Mesothelial cell of epicardium (in vitro differentiated cells): Measurements from ENCODE around the gene FAM20C. TPM values are rescaled to one million over a fixed set of nuclear protein-coding genes. Genes with fewer than 3 reads are reported as not detected.

Experiments
- DNase-seq, 2 experiments: peaks; one replicate each; pipeline ENCODE4 v3.0.0; 2021; ENCODE audit warnings: low spot score in 2 of 2; ENCODE audit not compliant: unreplicated experiment in 2 of 2
- H3K27ac Mint-ChIP-seq: 2 replicates; pipeline ENCODE4 v1.8.0; 2021; ENCODE audit warnings: mixed read lengths
- H3K27me3 Mint-ChIP-seq: 2 replicates; pipeline ENCODE4 v1.8.0; 2021; ENCODE audit warnings: low read depth, mixed read lengths
- H3K36me3 Mint-ChIP-seq: 2 replicates; pipeline ENCODE4 v1.8.0; 2021; ENCODE audit warnings: mixed read lengths
- H3K4me1 Mint-ChIP-seq: 2 replicates; pipeline ENCODE4 v1.8.0; 2021; ENCODE audit warnings: mixed read lengths
- H3K4me3 Mint-ChIP-seq: 2 replicates; pipeline ENCODE4 v1.8.0; 2021; ENCODE audit warnings: mild to moderate bottlenecking, moderate library complexity, mixed read lengths
- H3K9me3 Mint-ChIP-seq: 2 replicates; pipeline ENCODE4 v1.8.0; 2021; ENCODE audit warnings: mixed read lengths
- CTCF ChIP-seq: fragments of 200-600 bp; sonication (generic); IDR thresholded peaks from one replicate; pipeline ENCODE4 v1.5.0; 2021; ENCODE audit warnings: antibody characterized with exemption; ENCODE audit not compliant: unreplicated experiment
- total RNA-seq: library from RNA; stranded (reverse); gene quantifications from 3 replicates; pipeline ENCODE4 v1.2.1, GENCODE V29; 2021

The FAM20C gene
- total RNA-seq, 1 donor from 2014 or later: 17.8 TPM

GRCh38 chr7:162632-163297 lies 29.6 kb upstream of the FAM20C start:
- Mint-ChIP-seq H3K4me1 (peaks cover 16% of the 10 kb centered on the region), H3K27me3 (peaks cover 28% of the 10 kb centered on the region), H3K27ac (no peak overlapping the region), H3K36me3 (no peaks in the 10 kb centered on the region), H3K4me3 (no peak overlapping the region), H3K9me3 (no peaks in the 10 kb centered on the region)
- DNase-seq: no peak
- no peak for TF ChIP-seq CTCF

DNA sequence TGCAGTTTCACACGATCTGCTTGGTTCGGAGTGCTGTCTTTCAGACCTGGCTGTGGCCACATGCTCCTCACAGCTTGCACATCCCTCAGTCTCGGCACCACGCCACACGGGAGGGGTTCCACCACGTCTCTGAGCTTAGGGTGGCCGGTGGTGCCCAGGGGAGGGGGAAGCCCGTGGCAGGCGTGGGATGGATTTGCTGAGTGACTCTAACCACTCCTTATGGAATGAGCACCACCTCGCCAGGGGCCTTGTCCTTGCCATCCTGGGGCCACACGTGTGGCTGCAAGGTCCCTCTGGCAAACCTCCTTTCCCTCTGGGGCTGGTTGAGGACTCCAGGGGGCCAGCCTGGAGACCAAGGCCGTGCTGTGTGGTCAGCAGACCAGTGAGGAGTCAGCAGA lies 29.1 kb upstream of the FAM20C start:
- H3K27ac Mint-ChIP-seq: no peak overlapping the region
- TF ChIP-seq CTCF: no peak

DNA sequence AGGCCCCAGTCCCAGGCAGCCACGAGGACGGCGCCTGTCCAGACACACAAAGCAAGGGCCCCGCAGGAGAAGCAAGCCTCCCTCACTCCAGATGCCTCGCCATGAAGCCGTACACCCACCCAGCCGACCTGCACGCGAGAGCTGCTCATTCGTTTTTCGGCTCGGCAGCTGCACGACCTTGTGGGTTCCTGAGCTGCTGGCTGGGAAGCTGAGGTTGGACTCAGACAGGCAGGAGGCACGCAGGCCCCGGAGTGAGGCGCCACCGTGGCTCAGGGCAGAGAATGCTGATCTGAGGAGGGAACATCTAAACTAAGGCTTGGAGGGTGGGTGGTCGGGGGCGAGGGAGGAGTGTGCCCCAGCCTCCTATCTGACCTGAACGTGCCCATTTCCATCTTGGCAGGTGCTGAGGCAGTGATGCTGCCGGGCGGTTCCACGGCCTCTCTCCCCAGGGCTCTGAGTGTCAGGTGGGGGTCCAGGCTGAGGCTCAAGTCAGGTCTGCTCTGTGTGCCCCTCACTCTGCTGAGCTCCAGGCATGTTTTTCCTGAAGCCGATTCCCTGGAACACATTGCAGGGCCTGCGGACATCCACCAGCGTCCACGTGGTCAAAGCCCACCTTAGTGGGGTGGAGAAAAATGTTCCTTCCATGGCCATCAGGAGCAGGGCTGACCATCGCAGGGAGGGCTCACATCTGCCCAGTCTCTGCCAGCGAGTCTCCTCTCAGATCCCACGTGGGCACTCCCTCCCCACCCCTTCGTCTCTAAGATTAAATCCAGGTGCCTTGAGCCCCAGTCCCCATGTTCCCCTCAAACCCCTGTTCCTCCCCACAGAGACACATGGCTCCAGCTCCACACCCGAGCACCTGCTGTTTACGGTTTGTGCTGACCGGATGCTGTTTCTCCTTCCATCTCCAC lies 28.1 kb upstream of the FAM20C start:
- Mint-ChIP-seq H3K27ac (no peak overlapping the region), H3K27me3 (peaks cover 26% of the 10 kb centered on the region), H3K4me1 (peaks cover 16% of the 10 kb centered on the region), H3K9me3 (no peaks in the 10 kb centered on the region), H3K36me3 (no peaks in the 10 kb centered on the region), H3K4me3 (no peak overlapping the region)
- no peak for DNase-seq
- no peak for TF ChIP-seq CTCF

More for the DNA sequence above, 29.1 kb upstream of the FAM20C start:
- no peak for DNase-seq
- H3K4me1 Mint-ChIP-seq: peaks cover 16% of the 10 kb centered on the region
- peaks cover 26% of the 10 kb centered on the region for H3K27me3 Mint-ChIP-seq
- no peaks in the 10 kb centered on the region for H3K36me3 Mint-ChIP-seq
- no peak overlapping the region for H3K4me3 Mint-ChIP-seq
- no peaks in the 10 kb centered on the region for H3K9me3 Mint-ChIP-seq

- TF ChIP-seq CTCF: no peak
- H3K4me1 Mint-ChIP-seq: peaks cover 16% of the 10 kb centered on the region
- H3K27me3 Mint-ChIP-seq: peaks cover 34% of the 10 kb centered on the region
- no peaks in the 10 kb centered on the region for H3K9me3 Mint-ChIP-seq
- H3K36me3 Mint-ChIP-seq: no peaks in the 10 kb centered on the region
- H3K27ac Mint-ChIP-seq: no peak overlapping the region
- no peak overlapping the region for H3K4me3 Mint-ChIP-seq
- no peak for DNase-seq
Observed at GRCh38 chr7:164882-165660, 27.3 kb upstream of the FAM20C start.

DNA sequence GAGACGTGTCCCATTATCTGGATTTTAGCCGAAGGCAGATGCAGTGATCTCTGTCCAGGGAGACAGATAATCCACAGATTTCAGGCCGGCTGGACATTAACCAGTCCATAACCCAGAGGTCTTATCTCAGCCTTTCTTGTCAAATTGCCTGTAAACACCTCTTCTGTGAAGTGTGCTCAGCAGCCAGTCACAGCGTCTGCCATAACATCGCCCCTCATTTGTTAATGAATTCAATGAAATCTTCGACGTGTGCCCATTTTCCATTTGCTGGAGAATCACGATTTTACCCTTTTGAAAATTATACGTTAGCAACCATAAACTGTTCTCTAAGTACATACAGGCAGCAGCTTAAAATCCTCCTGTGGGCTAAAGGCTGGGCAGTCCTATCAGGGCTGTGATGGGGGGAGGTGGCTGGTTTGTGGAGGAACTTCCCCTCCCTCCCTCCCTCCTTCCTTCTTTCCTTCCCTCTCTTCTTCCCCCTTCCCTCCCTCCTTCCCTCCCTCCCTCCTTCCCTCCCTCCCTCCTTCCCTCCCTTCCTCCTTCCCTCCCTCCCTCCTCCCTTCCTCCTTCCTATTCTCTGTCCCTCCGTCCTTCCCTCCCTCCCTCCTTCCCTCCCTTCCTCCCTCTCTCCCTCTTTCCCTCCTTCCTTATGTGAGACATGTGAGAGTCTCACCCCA lies 26.6 kb upstream of the FAM20C start:
- no peak for TF ChIP-seq CTCF
- DNase-seq: no peak
- H3K27ac Mint-ChIP-seq: peak overlapping the region; percentile 68
- no peaks in the 10 kb centered on the region for H3K36me3 Mint-ChIP-seq
- H3K27me3 Mint-ChIP-seq: peaks cover 36% of the 10 kb centered on the region
- H3K4me3 Mint-ChIP-seq: no peak overlapping the region
- H3K9me3 Mint-ChIP-seq: no peaks in the 10 kb centered on the region
- H3K4me1 Mint-ChIP-seq: peaks cover 16% of the 10 kb centered on the region
